H9 (cell line): ENCODE measurements around the gene SH3PXD2B. TPM values are rescaled to one million over a fixed set of nuclear protein-coding genes. Genes with fewer than 3 reads are reported as not detected.

Experiments used
- DNase-seq: peaks from one replicate; pipeline ENCODE4 v3.0.0-alpha.2; 2017
- H2AFZ ChIP-seq: one replicate; pipeline ENCODE4 v1.6.1; 2013; ENCODE audit warnings: mild to moderate bottlenecking, low read length, control low read depth, moderate library complexity
- H2AK5ac ChIP-seq: 2 replicates; pipeline ENCODE4 v1.6.1; 2013; ENCODE audit warnings: low read length, control low read depth, mixed read lengths; ENCODE audit not compliant: insufficient read length
- H2BK120ac ChIP-seq: one replicate; pipeline ENCODE4 v1.6.1; 2013; ENCODE audit warnings: low read depth, mild to moderate bottlenecking, low read length, control low read depth, inconsistent platforms; ENCODE audit not compliant: poor library complexity, severe bottlenecking
- H2BK12ac ChIP-seq: 2 replicates; pipeline ENCODE4 v1.6.1; 2013; ENCODE audit warnings: low read length, control low read depth, mixed read lengths, low read depth; ENCODE audit not compliant: insufficient read length
- H2BK15ac ChIP-seq: 2 replicates; pipeline ENCODE4 v1.6.1; 2013; ENCODE audit warnings: low read depth, low read length, control low read depth
- H2BK20ac ChIP-seq: one replicate; pipeline ENCODE4 v1.6.1; 2013; ENCODE audit warnings: low read depth, mild to moderate bottlenecking, low read length, control low read depth, inconsistent platforms; ENCODE audit not compliant: poor library complexity, severe bottlenecking
- H2BK5ac ChIP-seq: 2 replicates; pipeline ENCODE4 v1.6.1; 2013; ENCODE audit warnings: low read length, control low read depth, mixed read lengths; ENCODE audit not compliant: insufficient read length
- H3K14ac ChIP-seq: 2 replicates; pipeline ENCODE4 v1.6.1; 2013; ENCODE audit warnings: low read length, control low read depth; ENCODE audit not compliant: insufficient read depth
- H3K18ac ChIP-seq: 2 replicates; pipeline ENCODE4 v1.6.1; 2013; ENCODE audit warnings: low read depth, mild to moderate bottlenecking, mixed read lengths, low read length, control low read depth; ENCODE audit not compliant: insufficient read length
- H3K23ac ChIP-seq: 2 replicates; pipeline ENCODE4 v1.6.1; 2013; ENCODE audit warnings: low read length, control low read depth, mixed read lengths, low read depth; ENCODE audit not compliant: insufficient read length
- H3K23me2 ChIP-seq: 2 replicates; pipeline ENCODE4 v1.6.1; 2013; ENCODE audit warnings: low read depth, mild to moderate bottlenecking, mixed read lengths, low read length, control low read depth; ENCODE audit not compliant: insufficient read length, poor library complexity, severe bottlenecking
- H3K27ac ChIP-seq: 2 replicates; pipeline ENCODE4 v1.5.1; 2013; ENCODE audit warnings: low read length, control low read depth, mixed read lengths, low read depth; ENCODE audit not compliant: insufficient read length
- H3K27me3 ChIP-seq: 2 replicates; pipeline ENCODE4 v1.6.1; 2013; ENCODE audit warnings: low read length, control low read depth, inconsistent platforms; ENCODE audit not compliant: insufficient read depth
- H3K4ac ChIP-seq: 2 replicates; pipeline ENCODE4 v1.6.1; 2013; ENCODE audit warnings: low read depth, mild to moderate bottlenecking, control low read depth, inconsistent platforms, low read length, moderate library complexity
- H3K4me1 ChIP-seq: 2 replicates; pipeline ENCODE4 v1.6.1; 2013; ENCODE audit warnings: low read length, control low read depth, inconsistent platforms; ENCODE audit not compliant: insufficient read depth
- H3K4me2 ChIP-seq: 2 replicates; pipeline ENCODE4 v1.6.1; 2013; ENCODE audit warnings: low read length, control low read depth, mixed read lengths; ENCODE audit not compliant: insufficient read length, insufficient read depth
- H3K56ac ChIP-seq: 2 replicates; pipeline ENCODE4 v1.6.1; 2013; ENCODE audit warnings: low read depth, mild to moderate bottlenecking, mixed read lengths, low read length, control low read depth; ENCODE audit not compliant: insufficient read length
- H3K79me1 ChIP-seq: 2 replicates; pipeline ENCODE4 v1.6.1; 2013; ENCODE audit warnings: low read depth, mild to moderate bottlenecking, moderate library complexity, low read length, control low read depth, inconsistent platforms; ENCODE audit not compliant: insufficient read depth, poor library complexity, severe bottlenecking
- H3K79me2 ChIP-seq: 2 replicates; pipeline ENCODE4 v1.6.1; 2013; ENCODE audit warnings: low read length, control low read depth, inconsistent platforms; ENCODE audit not compliant: insufficient read depth
- H3K9ac ChIP-seq: 2 replicates; pipeline ENCODE4 v1.6.1; 2013; ENCODE audit warnings: low read length, control low read depth, mixed read lengths; ENCODE audit not compliant: insufficient read length; ENCODE audit errors: extremely low read depth
- H3K9me3 ChIP-seq: one replicate; pipeline ENCODE4 v1.6.1; 2013; ENCODE audit warnings: low read depth, low read length, inconsistent platforms; ENCODE audit not compliant: control insufficient read depth
- H3T11ph ChIP-seq: one replicate; pipeline ENCODE4 v1.6.1; 2013; ENCODE audit warnings: mild to moderate bottlenecking, low read length, control low read depth, inconsistent platforms
- H4K20me1 ChIP-seq: one replicate; pipeline ENCODE4 v1.6.1; 2013; ENCODE audit not compliant: control insufficient read depth, insufficient read length, insufficient read depth
- H4K5ac ChIP-seq: 2 replicates; pipeline ENCODE4 v1.6.1; 2013; ENCODE audit warnings: low read depth, mild to moderate bottlenecking, mixed read lengths, low read length, control low read depth; ENCODE audit not compliant: insufficient read length
- H4K8ac ChIP-seq: replicated peaks from 2 replicates; pipeline ENCODE4 v1.6.1; 2013; ENCODE audit warnings: low read length, control low read depth, mixed read lengths, low read depth; ENCODE audit not compliant: insufficient read length
- H4K91ac ChIP-seq: 2 replicates; pipeline ENCODE4 v1.6.1; 2013; ENCODE audit warnings: low read depth, mild to moderate bottlenecking, moderate library complexity, mixed read lengths, low read length, control low read depth; ENCODE audit not compliant: insufficient read length
- H3K27ac Mint-ChIP-seq, 3 experiments: 2 replicates in 2 of 3; 3 replicates in 1 of 3; pipeline ENCODE4 v1.8.0; 2020 to 2021; ENCODE audit warnings: mixed read lengths in 3 of 3, mild to moderate bottlenecking in 1 of 3, moderate library complexity in 1 of 3
- H3K27me3 Mint-ChIP-seq: 2 replicates; pipeline ENCODE4 v1.8.0; 2021; ENCODE audit warnings: low read depth, mild to moderate bottlenecking, moderate library complexity, mixed read lengths
- H3K36me3 Mint-ChIP-seq, 3 experiments: 2 replicates in 2 of 3; 3 replicates in 1 of 3; pipeline ENCODE4 v1.8.0; 2020 to 2021; ENCODE audit warnings: low read depth in 3 of 3, mixed read lengths in 3 of 3; ENCODE audit not compliant: insufficient read depth in 1 of 3
- H3K4me1 Mint-ChIP-seq, 2 experiments: 2 replicates each; pipeline ENCODE4 v1.8.0; 2020; ENCODE audit warnings: mixed read lengths in 2 of 2
- H3K4me3 Mint-ChIP-seq, 2 experiments: 2 replicates in 1 of 2; 3 replicates in 1 of 2; pipeline ENCODE4 v1.8.0; 2020 to 2021; ENCODE audit warnings: mild to moderate bottlenecking in 2 of 2, mixed read lengths in 2 of 2, moderate library complexity in 1 of 2
- H3K9me3 Mint-ChIP-seq, 2 experiments: 2 replicates in 1 of 2; 3 replicates in 1 of 2; pipeline ENCODE4 v1.8.0; 2020; ENCODE audit warnings: mild to moderate bottlenecking in 2 of 2, mixed read lengths in 2 of 2, moderate library complexity in 1 of 2
- CTCF ChIP-seq: fragments of 200-600 bp; sonication (generic); conservative IDR thresholded peaks from 3 replicates; pipeline ENCODE4 v1.8.0; 2021; ENCODE audit warnings: antibody characterized with exemption, mild to moderate bottlenecking
- WGBS: extraction: QIAGEN DNeasy Blood & Tissue Kit; methylation state at CpG from one replicate; pipeline ENCODE4 v1.1.7; 2013; ENCODE audit warnings: missing lambda C conversion rate, low lambda C conversion rate, mixed read lengths; ENCODE audit not compliant: insufficient read length; ENCODE audit errors: extremely low coverage; 5-methylcytosine and 5-hydroxymethylcytosine counted together
- total RNA-seq: library from RNA; stranded (reverse); gene quantifications from 2 replicates; pipeline ENCODE4 v1.2.1, GENCODE V29; 2021

The SH3PXD2B gene
- total RNA-seq, 1 experiment from 2014 or later: 49.0 TPM

- Histone ChIP-seq H3T11ph (no peak overlapping the region), H3K79me2 (peaks cover 48% of the 10 kb centered on the region; the same call in 1 of the 2 replicates), H3K27me3 (no peaks in the 10 kb centered on the region), H2BK15ac (no peak overlapping the region), H3K9me3 (no peaks in the 10 kb centered on the region), H4K20me1 (no peaks in the 10 kb centered on the region), H3K4me2 (peak overlapping the region; percentile 96), H3K79me1 (peaks cover 3% of the 10 kb centered on the region), H3K27ac (no peak overlapping the region), H4K91ac (no peak overlapping the region), H3K4me1 (peaks cover 7% of the 10 kb centered on the region; the same call in 1 of the 2 replicates), H2BK20ac (no peak overlapping the region), H3K14ac (no peak overlapping the region), H3K23ac (no peak overlapping the region), H4K5ac (no peak overlapping the region), H3K18ac (no peak overlapping the region), H2BK5ac (no peak overlapping the region), H2AFZ (no peak overlapping the region), H3K9ac (no peak overlapping the region), H4K8ac (no peak overlapping the region), H2AK5ac (no peak overlapping the region), H3K23me2 (peaks cover 6% of the 10 kb centered on the region), H2BK120ac (no peak overlapping the region), H3K4ac (no peak overlapping the region), H2BK12ac (no peak overlapping the region), H3K56ac (no peak overlapping the region)
- Mint-ChIP-seq H3K27me3 (no peaks in the 10 kb centered on the region), H3K36me3 (peaks cover 0 to 21% (median 12%) of the 10 kb centered on the region in 3 experiments; a peak in 5 of 7 replicates), H3K27ac (peak overlapping the region in 2 of 3 experiments; percentile 41 to 63; a peak in 2 of 7 replicates), H3K4me1 (peaks cover 33 to 45% of the 10 kb centered on the region in 2 experiments), H3K4me3 (peak overlapping the region; percentile 96 to 98), H3K9me3 (no peaks in the 10 kb centered on the region; a peak in 1 of 5 replicates)
- DNase-seq: no peak
- no CpG with 5 or more reads among the region's 6 CpGs for WGBS
- TF ChIP-seq CTCF: no peak
Observed at GRCh38 chr5:172281346-172281745, 173.0 kb downstream of the SH3PXD2B start.
